Psoas muscle (tissue), 8 donors: ENCODE data around the gene ZFP36L2. TPM values are rescaled to one million over a fixed set of nuclear protein-coding genes. Genes with fewer than 3 reads are reported as not detected.

Experiments used
- ATAC-seq, 4 donors: fragments of 200-7000 bp; cut with Tn5 transposase; one replicate each; pipeline ENCODE4 v1.9.1; 2020; ENCODE audit warnings: moderate library complexity in 3 of 4, mild to moderate bottlenecking in 2 of 4
- DNase-seq, 2 donors: peaks; one replicate each; pipeline ENCODE4 v3.0.0-alpha.2; 2020
- H3K27ac ChIP-seq: fragments of 200-600 bp; one replicate; pipeline ENCODE4 v1.8.0; 2022
- H3K27me3 ChIP-seq, 3 donors: fragments of 200-600 bp in 1 of 3; one replicate each; pipeline versions ENCODE4 v1.6.1 to v1.8.0; 2013 to 2022; ENCODE audit warnings: low read length in 2 of 3, mild to moderate bottlenecking in 2 of 3, moderate library complexity in 1 of 3; ENCODE audit not compliant: insufficient read depth in 3 of 3
- H3K36me3 ChIP-seq, 2 donors: fragments of 200-600 bp in 1 of 2; one replicate each; pipeline versions ENCODE4 v1.6.1 to v1.8.0; 2013 to 2022; ENCODE audit warnings: low read depth in 1 of 2, mild to moderate bottlenecking in 1 of 2, moderate library complexity in 1 of 2; ENCODE audit not compliant: insufficient read depth in 1 of 2
- H3K4me1 ChIP-seq: fragments of 200-600 bp; one replicate; pipeline ENCODE4 v1.8.0; 2022
- H3K4me3 ChIP-seq: fragments of 200-600 bp; one replicate; pipeline ENCODE4 v1.8.0; 2022; ENCODE audit warnings: mild to moderate bottlenecking
- H3K9me3 ChIP-seq: fragments of 200-600 bp; one replicate; pipeline ENCODE4 v1.8.0; 2022
- CTCF ChIP-seq: fragments of 200-600 bp; IDR thresholded peaks from one replicate; pipeline ENCODE4 v1.8.0; 2022; ENCODE audit warnings: antibody characterized with exemption
- WGBS, 3 donors: extraction: QIAGEN DNeasy Blood & Tissue Kit; methylation state at CpG; one replicate each; pipeline versions ENCODE4 v1.1.6 to v1.1.7; 2013; 5-methylcytosine and 5-hydroxymethylcytosine counted together
- intact Hi-C, 2 donors: fragments of 100-400 bp; cut with DNase I; formaldehyde crosslinking; loops; one replicate each; pipeline versions ENCODE4 v1.11.0 to v1.14.2; 2022
- polyA plus RNA-seq, 3 donors: library from polyadenylated mRNA; stranded (reverse); fragments of 200-250 nt; gene quantifications; one replicate each; pipeline ENCODE4 v1.2.3, GENCODE V29; 2013
- total RNA-seq, 4 donors: library from RNA; stranded (reverse); fragmentation: NEBNext Ultra II Directional in 2 of 4; extraction: Animal tissue kit (Norgen Biotek cat#: 25700) in 2 of 4; gene quantifications; one replicate each; pipeline versions ENCODE4 v1.2.1 to v1.2.4, GENCODE V29; 2021 to 2023
- donor health status: healthy with polysubstance abuse.
- donor health status: DM: no; HTN: no; CAD: no; lungs with moderate emphysema.
- donor health status: Bipolar disorder and iron deficiency.
- donor health status: healthy.
- donor health status: DM: yes; HTN: yes; CAD: no.
- donor health status: DM: no; HTN: no; CAD: no.
- donor health status: DM: no; HTN: no; CAD: no.
- donor health status: DM: yes; HTN: yes; CAD: no.

ZFP36L2 gene
- total and polyA plus RNA-seq, 7 donors: 26.3 to 103 (median 48.9) TPM

GRCh38 chr2:43239981-43240765, 13.8 kb upstream of the ZFP36L2 start:
- TF ChIP-seq CTCF: peak; percentile 16
- Histone ChIP-seq H3K9me3 (no peaks in the 10 kb centered on the region), H3K27me3 (no peaks in the 10 kb centered on the region), H3K4me3 (no peak overlapping the region), H3K4me1 (no peaks in the 10 kb centered on the region), H3K27ac (peak overlapping the region; percentile 46), H3K36me3 (no peaks in the 10 kb centered on the region)
- DNase-seq (no peak), ATAC-seq (peak in 1 of 4 donors; percentile 27)
- intact Hi-C loops: no loop called here
- 63 to 82% (median 69%) methylated on average over 13 of the region's 13 CpGs for WGBS, 3 donors

- DNase-seq (no peak), ATAC-seq (no peak)
- Histone ChIP-seq H3K27me3 (no peaks in the 10 kb centered on the region), H3K36me3 (no peaks in the 10 kb centered on the region), H3K27ac (no peak overlapping the region), H3K4me1 (no peaks in the 10 kb centered on the region), H3K9me3 (no peaks in the 10 kb centered on the region), H3K4me3 (no peak overlapping the region)
- intact Hi-C loops: no loop called here
- no peak for TF ChIP-seq CTCF
- WGBS, 3 donors: 89 to 90% (median 90%) methylated on average over 3 of the region's 3 CpGs
These were observed 12.4 kb upstream of the ZFP36L2 start for GRCh38 chr2:43238813-43239212.

GRCh38 chr2:43238176-43238575, 11.8 kb upstream of the ZFP36L2 start:
- no peaks in the 10 kb centered on the region for H3K9me3 ChIP-seq
- TF ChIP-seq CTCF: no peak
- ATAC-seq: no peak
- no peaks in the 10 kb centered on the region for H3K36me3 ChIP-seq
- H3K4me1 ChIP-seq: no peaks in the 10 kb centered on the region
- no peak overlapping the region for H3K27ac ChIP-seq
- no peaks in the 10 kb centered on the region for H3K27me3 ChIP-seq
- no peak overlapping the region for H3K4me3 ChIP-seq
- intact Hi-C loops: no loop called here
- no peak for DNase-seq

GRCh38 chr2:43233218-43234212, 7.1 kb upstream of the ZFP36L2 start:
- no peaks in the 10 kb centered on the region for H3K27me3 ChIP-seq
- H3K4me1 ChIP-seq: peaks cover 12% of the 10 kb centered on the region
- TF ChIP-seq CTCF: no peak
- no peak overlapping the region for H3K4me3 ChIP-seq
- ATAC-seq (no peak), DNase-seq (no peak)
- intact Hi-C loops: loop anchor here in 1 of 2 donors (5.0 kb wide), 2 partner anchors 249 to 406 kb away; no protein-coding TSS in a partner anchor
- no peak overlapping the region for H3K27ac ChIP-seq
- peaks cover 0 to 15% of the 10 kb centered on the region in 2 donors for H3K36me3 ChIP-seq
- H3K9me3 ChIP-seq: no peaks in the 10 kb centered on the region
- 54 to 64% (median 55%) methylated on average over 9 of the region's 9 CpGs for WGBS, 3 donors
